IMR-90 (cell line): ENCODE measurements around the gene ACOT7.

Experiments used
- CEBPB ChIP-seq: IDR thresholded peaks from 2 replicates; pipeline ENCODE4 v1.6.1; 2012; ENCODE audit warnings: low read depth, low read length, improper control_type of control experiment
- CHD1 ChIP-seq: IDR thresholded peaks from 2 replicates; pipeline ENCODE4 v1.6.1; 2012; ENCODE audit warnings: low read depth, low read length, improper control_type of control experiment
- FOS ChIP-seq: fragments of 150-350 bp; IDR thresholded peaks from 2 replicates; pipeline ENCODE4 v1.6.1; 2016; ENCODE audit warnings: low read depth, low read length
- MAFK ChIP-seq: IDR thresholded peaks from 2 replicates; pipeline ENCODE4 v1.6.1; 2012; ENCODE audit warnings: low read depth, low read length, improper control_type of control experiment
- MXI1 ChIP-seq: IDR thresholded peaks from 2 replicates; pipeline ENCODE4 v1.6.1; 2012; ENCODE audit warnings: low read depth, mild to moderate bottlenecking, low read length, moderate library complexity, borderline replicate concordance
- POLR2A ChIP-seq: IDR thresholded peaks from 2 replicates; pipeline ENCODE4 v1.6.1; 2012; ENCODE audit warnings: mild to moderate bottlenecking, low read depth, low read length
- RAD21 ChIP-seq: IDR thresholded peaks from 2 replicates; pipeline ENCODE4 v1.6.1; 2012; ENCODE audit warnings: low read length, improper control_type of control experiment
- RCOR1 ChIP-seq: IDR thresholded peaks from 2 replicates; pipeline ENCODE4 v1.6.1; 2012; ENCODE audit warnings: mild to moderate bottlenecking, low read length, improper control_type of control experiment; ENCODE audit not compliant: insufficient replicate concordance
- RFX5 ChIP-seq: IDR thresholded peaks from 2 replicates; pipeline ENCODE4 v1.8.0; 2012; ENCODE audit warnings: low read depth, mild to moderate bottlenecking, low read length, moderate library complexity
- SMC3 ChIP-seq: fragments of 150-350 bp; IDR thresholded peaks from 2 replicates; pipeline ENCODE4 v1.6.1; 2016; ENCODE audit warnings: low read depth, mild to moderate bottlenecking, antibody characterized with exemption, low read length, moderate library complexity
- TF ChIP-seq, protein P1 (sequence below): conservative IDR thresholded peaks from 2 replicates; pipeline ENCODE4 v1.5.1; 2012; ENCODE audit warnings: mild to moderate bottlenecking, low read depth, low read length, improper control_type of control experiment
- TF ChIP-seq, protein P2 (sequence below): fragments of 150-350 bp; IDR thresholded peaks from 2 replicates; pipeline ENCODE4 v1.6.1; 2017; ENCODE audit warnings: mild to moderate bottlenecking, antibody characterized with exemption, low read length, low read depth

DNA sequence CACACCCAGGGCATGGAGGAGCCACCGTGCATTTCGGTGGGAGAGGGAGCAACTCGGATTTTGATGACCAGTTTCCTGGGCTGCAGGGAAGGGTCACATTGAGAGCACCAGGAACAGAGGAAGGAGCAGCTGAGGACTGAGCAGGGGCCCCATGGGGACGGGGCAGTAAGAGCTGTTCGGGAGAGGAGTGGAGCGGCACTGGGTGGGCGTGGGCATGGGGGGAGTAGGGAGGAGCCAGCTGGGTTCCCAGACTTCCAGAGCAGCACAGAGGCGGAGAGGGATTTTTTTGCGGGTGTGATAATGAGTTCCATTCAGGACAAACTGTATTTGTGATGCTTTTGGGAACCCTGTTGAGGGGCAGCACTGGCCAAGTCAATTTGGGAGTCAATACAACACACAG is 115.3 kb downstream of the ACOT7 start:
- TF ChIP-seq RFX5: no peak
- TF ChIP-seq, protein P1, sequence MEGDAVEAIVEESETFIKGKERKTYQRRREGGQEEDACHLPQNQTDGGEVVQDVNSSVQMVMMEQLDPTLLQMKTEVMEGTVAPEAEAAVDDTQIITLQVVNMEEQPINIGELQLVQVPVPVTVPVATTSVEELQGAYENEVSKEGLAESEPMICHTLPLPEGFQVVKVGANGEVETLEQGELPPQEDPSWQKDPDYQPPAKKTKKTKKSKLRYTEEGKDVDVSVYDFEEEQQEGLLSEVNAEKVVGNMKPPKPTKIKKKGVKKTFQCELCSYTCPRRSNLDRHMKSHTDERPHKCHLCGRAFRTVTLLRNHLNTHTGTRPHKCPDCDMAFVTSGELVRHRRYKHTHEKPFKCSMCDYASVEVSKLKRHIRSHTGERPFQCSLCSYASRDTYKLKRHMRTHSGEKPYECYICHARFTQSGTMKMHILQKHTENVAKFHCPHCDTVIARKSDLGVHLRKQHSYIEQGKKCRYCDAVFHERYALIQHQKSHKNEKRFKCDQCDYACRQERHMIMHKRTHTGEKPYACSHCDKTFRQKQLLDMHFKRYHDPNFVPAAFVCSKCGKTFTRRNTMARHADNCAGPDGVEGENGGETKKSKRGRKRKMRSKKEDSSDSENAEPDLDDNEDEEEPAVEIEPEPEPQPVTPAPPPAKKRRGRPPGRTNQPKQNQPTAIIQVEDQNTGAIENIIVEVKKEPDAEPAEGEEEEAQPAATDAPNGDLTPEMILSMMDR: no peak
- TF ChIP-seq RAD21: no peak
- no peak for TF ChIP-seq POLR2A
- no peak for TF ChIP-seq MAFK
- TF ChIP-seq CHD1: no peak
- TF ChIP-seq, protein P2, sequence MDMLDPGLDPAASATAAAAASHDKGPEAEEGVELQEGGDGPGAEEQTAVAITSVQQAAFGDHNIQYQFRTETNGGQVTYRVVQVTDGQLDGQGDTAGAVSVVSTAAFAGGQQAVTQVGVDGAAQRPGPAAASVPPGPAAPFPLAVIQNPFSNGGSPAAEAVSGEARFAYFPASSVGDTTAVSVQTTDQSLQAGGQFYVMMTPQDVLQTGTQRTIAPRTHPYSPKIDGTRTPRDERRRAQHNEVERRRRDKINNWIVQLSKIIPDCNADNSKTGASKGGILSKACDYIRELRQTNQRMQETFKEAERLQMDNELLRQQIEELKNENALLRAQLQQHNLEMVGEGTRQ: no peak
- TF ChIP-seq FOS: no peak
- TF ChIP-seq RCOR1: no peak
- no peak for TF ChIP-seq CEBPB
- TF ChIP-seq MXI1: no peak
- TF ChIP-seq SMC3: no peak
